Measurements from ENCODE around the gene OCIAD2. TPM values are rescaled to one million over a fixed set of nuclear protein-coding genes. Genes with fewer than 3 reads are reported as not detected.

OCIAD2 gene
- total RNA-seq, 1 experiment from 2014 or later: 82.7 TPM

- CTCF ChIA-PET: interaction anchor here (2.0 kb wide), 1 partner anchor 31 kb away, joined by 6 read pairs; no protein-coding TSS in a partner anchor
- no peak for DNase-seq (ENCODE audit: low spot score)
- no peak overlapping the region for H3K4me3 Mint-ChIP-seq
- no peaks in the 10 kb centered on the region for H3K9me3 Mint-ChIP-seq
- POLR2A ChIA-PET: no interaction called here
- no peak for ATAC-seq
- H3K27ac Mint-ChIP-seq: no peak overlapping the region
- H3K4me1 Mint-ChIP-seq: peaks cover 8% of the 10 kb centered on the region
- TF ChIP-seq TCF7 (CRISPR knock-in tag; IDR thresholded peaks at IDR 0.05; ENCODE audit: low read depth) (no peak), IRF2 (CRISPR knock-in tag; IDR thresholded peaks at IDR 0.05; ENCODE audit: borderline replicate concordance, low read depth) (no peak), ZNF671 (CRISPR knock-in tag; IDR thresholded peaks at IDR 0.05) (no peak), GRHL2 (CRISPR knock-in tag; IDR thresholded peaks at IDR 0.05; ENCODE audit: insufficient replicate concordance, severe bottlenecking) (no peak), ZNF416 (CRISPR knock-in tag; IDR thresholded peaks at IDR 0.05) (no peak), KAT7 (CRISPR knock-in tag; IDR thresholded peaks at IDR 0.05; ENCODE audit: borderline replicate concordance) (no peak), HMGXB4 (CRISPR knock-in tag; IDR thresholded peaks at IDR 0.05) (no peak), USF2 (CRISPR knock-in tag; IDR thresholded peaks at IDR 0.05) (no peak), PRRX2 (CRISPR knock-in tag; IDR thresholded peaks at IDR 0.05) (no peak), RORB (CRISPR knock-in tag; IDR thresholded peaks at IDR 0.05) (no peak), ZNF121 (CRISPR knock-in tag; IDR thresholded peaks at IDR 0.05) (no peak), ERG (CRISPR knock-in tag; IDR thresholded peaks at IDR 0.05) (no peak), ZNF396 (CRISPR knock-in tag; IDR thresholded peaks at IDR 0.05; ENCODE audit: borderline replicate concordance) (no peak), NFATC4 (CRISPR knock-in tag; IDR thresholded peaks at IDR 0.05) (no peak), E2F4 (CRISPR knock-in tag; IDR thresholded peaks at IDR 0.05; ENCODE audit: borderline replicate concordance, low read depth) (no peak), CREM (CRISPR knock-in tag; IDR thresholded peaks at IDR 0.05) (no peak), ZBTB21 (CRISPR knock-in tag; IDR thresholded peaks at IDR 0.05; ENCODE audit: borderline replicate concordance) (no peak)
- TF ChIP-seq, protein P1, sequence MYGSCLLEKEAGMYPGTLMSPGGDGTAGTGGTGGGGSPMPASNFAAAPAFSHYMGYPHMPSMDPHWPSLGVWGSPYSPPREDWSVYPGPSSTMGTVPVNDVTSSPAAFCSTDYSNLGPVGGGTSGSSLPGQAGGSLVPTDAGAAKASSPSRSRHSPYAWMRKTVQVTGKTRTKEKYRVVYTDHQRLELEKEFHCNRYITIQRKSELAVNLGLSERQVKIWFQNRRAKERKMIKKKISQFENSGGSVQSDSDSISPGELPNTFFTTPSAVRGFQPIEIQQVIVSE (CRISPR knock-in tag; IDR thresholded peaks at IDR 0.05; ENCODE audit: borderline replicate concordance): no peak
- TF ChIP-seq, protein P2, sequence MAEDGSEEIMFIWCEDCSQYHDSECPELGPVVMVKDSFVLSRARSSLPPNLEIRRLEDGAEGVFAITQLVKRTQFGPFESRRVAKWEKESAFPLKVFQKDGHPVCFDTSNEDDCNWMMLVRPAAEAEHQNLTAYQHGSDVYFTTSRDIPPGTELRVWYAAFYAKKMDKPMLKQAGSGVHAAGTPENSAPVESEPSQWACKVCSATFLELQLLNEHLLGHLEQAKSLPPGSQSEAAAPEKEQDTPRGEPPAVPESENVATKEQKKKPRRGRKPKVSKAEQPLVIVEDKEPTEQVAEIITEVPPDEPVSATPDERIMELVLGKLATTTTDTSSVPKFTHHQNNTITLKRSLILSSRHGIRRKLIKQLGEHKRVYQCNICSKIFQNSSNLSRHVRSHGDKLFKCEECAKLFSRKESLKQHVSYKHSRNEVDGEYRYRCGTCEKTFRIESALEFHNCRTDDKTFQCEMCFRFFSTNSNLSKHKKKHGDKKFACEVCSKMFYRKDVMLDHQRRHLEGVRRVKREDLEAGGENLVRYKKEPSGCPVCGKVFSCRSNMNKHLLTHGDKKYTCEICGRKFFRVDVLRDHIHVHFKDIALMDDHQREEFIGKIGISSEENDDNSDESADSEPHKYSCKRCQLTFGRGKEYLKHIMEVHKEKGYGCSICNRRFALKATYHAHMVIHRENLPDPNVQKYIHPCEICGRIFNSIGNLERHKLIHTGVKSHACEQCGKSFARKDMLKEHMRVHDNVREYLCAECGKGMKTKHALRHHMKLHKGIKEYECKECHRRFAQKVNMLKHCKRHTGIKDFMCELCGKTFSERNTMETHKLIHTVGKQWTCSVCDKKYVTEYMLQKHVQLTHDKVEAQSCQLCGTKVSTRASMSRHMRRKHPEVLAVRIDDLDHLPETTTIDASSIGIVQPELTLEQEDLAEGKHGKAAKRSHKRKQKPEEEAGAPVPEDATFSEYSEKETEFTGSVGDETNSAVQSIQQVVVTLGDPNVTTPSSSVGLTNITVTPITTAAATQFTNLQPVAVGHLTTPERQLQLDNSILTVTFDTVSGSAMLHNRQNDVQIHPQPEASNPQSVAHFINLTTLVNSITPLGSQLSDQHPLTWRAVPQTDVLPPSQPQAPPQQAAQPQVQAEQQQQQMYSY (CRISPR knock-in tag; IDR thresholded peaks at IDR 0.05): no peak
- TF ChIP-seq, protein P3, sequence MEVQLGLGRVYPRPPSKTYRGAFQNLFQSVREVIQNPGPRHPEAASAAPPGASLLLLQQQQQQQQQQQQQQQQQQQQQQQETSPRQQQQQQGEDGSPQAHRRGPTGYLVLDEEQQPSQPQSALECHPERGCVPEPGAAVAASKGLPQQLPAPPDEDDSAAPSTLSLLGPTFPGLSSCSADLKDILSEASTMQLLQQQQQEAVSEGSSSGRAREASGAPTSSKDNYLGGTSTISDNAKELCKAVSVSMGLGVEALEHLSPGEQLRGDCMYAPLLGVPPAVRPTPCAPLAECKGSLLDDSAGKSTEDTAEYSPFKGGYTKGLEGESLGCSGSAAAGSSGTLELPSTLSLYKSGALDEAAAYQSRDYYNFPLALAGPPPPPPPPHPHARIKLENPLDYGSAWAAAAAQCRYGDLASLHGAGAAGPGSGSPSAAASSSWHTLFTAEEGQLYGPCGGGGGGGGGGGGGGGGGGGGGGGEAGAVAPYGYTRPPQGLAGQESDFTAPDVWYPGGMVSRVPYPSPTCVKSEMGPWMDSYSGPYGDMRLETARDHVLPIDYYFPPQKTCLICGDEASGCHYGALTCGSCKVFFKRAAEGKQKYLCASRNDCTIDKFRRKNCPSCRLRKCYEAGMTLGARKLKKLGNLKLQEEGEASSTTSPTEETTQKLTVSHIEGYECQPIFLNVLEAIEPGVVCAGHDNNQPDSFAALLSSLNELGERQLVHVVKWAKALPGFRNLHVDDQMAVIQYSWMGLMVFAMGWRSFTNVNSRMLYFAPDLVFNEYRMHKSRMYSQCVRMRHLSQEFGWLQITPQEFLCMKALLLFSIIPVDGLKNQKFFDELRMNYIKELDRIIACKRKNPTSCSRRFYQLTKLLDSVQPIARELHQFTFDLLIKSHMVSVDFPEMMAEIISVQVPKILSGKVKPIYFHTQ (CRISPR knock-in tag; IDR thresholded peaks at IDR 0.05): no peak
- H3K27me3 Mint-ChIP-seq (ENCODE audit: low read depth): peaks cover 2% of the 10 kb centered on the region; the same call in 1 of the 2 replicates
- no peaks in the 10 kb centered on the region for H3K36me3 Mint-ChIP-seq
Observed at GRCh38 chr4:48912349-48912748, 5.8 kb upstream of the OCIAD2 start.
